Suprapubic skin (tissue), 4 donors: ENCODE measurements around the gene HOXC6. TPM values are rescaled to one million over a fixed set of nuclear protein-coding genes. Genes with fewer than 3 reads are reported as not detected.

Source experiments
- DNase-seq, 2 donors: peaks; one replicate each; pipeline ENCODE4 v3.0.0-alpha.2; 2019; ENCODE audit warnings: low spot score in 2 of 2
- H3K27ac ChIP-seq: fragments of 200-600 bp; sonication (generic); one replicate; pipeline ENCODE4 v1.5.1; 2019
- H3K27me3 ChIP-seq: fragments of 200-600 bp; sonication (generic); one replicate; pipeline ENCODE4 v1.5.1; 2019
- H3K36me3 ChIP-seq: fragments of 200-600 bp; sonication (generic); one replicate; pipeline ENCODE4 v1.5.1; 2019
- H3K4me1 ChIP-seq: fragments of 200-600 bp; sonication (generic); one replicate; pipeline ENCODE4 v1.5.1; 2019
- H3K4me3 ChIP-seq: fragments of 200-600 bp; sonication (generic); one replicate; pipeline ENCODE4 v1.5.1; 2019; ENCODE audit warnings: mild to moderate bottlenecking
- H3K9me3 ChIP-seq: fragments of 200-600 bp; sonication (generic); one replicate; pipeline ENCODE4 v1.5.1; 2019
- EP300 ChIP-seq: sonication (generic); formaldehyde crosslinking; IDR thresholded peaks from one replicate; pipeline ENCODE4 v1.6.1; 2017; ENCODE audit warnings: antibody characterized with exemption
- POLR2A ChIP-seq, 2 donors: fragments of 450-650 bp; IDR thresholded peaks; one replicate each; pipeline ENCODE4 v1.6.1; 2017; ENCODE audit warnings: antibody characterized with exemption in 2 of 2, mild to moderate bottlenecking in 2 of 2, moderate library complexity in 2 of 2
- POLR2AphosphoS5 ChIP-seq, 3 donors: sonication (generic); formaldehyde crosslinking; IDR thresholded peaks; one replicate each; pipeline ENCODE4 v1.6.1; 2017; ENCODE audit warnings: antibody characterized with exemption in 3 of 3
- WGBS: methylation state at CpG from one replicate; pipeline ENCODE4 v1.1.5; 2018; 5-methylcytosine and 5-hydroxymethylcytosine counted together
- total RNA-seq, 4 donors: library from RNA; depleted of rRNA; stranded (reverse); fragments of >200 nt; gene quantifications; one replicate each; pipeline ENCODE4 v1.1.0, GENCODE V29; 2016
- TF ChIP-seq, protein P1 (sequence below), 2 donors: fragments of 200-600 bp in 1 of 2; fragments of 450-650 bp in 1 of 2; sonication (generic) in 1 of 2; IDR thresholded peaks; one replicate each; pipeline ENCODE4 v1.5.1; 2016 to 2019; ENCODE audit warnings: antibody characterized with exemption in 2 of 2, mild to moderate bottlenecking in 1 of 2, moderate library complexity in 1 of 2

HOXC6 gene
- total RNA-seq, 4 donors from 2014 or later: 0.98 to 6.2 (median 2.4) TPM

DNA sequence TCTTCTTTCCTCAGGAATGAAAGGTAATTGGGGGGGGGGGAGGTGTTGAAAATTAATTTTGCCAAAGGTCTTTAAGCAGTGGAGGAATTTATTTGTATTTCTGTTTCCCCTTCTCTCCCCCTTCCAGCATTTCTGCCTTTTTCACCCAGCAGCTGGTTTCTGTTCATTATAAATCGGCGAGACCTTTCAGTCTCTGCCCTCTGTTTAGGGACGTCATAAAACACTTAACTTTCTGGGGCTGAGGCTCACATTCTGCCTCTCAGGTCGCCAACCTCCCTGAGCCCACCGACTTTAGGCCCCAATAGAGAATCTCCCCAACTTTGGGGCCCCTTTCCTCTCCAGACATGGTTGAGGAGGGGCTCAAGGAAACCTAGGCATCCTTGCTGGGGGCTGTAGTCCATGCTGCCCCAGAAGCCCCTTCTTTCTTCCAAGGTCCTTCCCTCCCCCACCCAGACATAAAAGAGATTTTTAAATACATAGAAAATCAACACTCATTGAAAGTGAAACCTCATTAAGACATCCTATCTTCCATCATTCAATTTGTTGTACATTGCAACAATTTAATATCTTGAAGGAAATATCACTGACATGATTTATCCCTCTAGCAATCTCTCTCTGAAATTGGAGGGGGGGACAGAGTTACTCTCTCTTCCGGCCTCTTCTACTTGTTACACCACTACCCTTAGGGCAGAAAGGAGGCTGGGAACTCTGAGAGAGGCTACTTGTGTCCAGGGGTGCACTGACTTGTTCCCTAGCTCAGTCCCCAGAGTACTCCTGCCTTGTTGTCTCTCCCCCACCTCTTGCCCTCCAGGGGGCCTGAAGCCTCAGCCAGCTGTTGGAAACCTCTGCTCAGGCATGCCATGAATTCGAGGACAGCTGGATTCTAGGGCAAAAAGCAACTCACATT, 2.5 kb upstream of the HOXC6 start:
- H3K36me3 ChIP-seq: no peaks in the 10 kb centered on the region
- peaks cover 86% of the 10 kb centered on the region for H3K4me1 ChIP-seq
- DNase-seq: no peak
- TF ChIP-seq POLR2A (IDR thresholded peaks at IDR 0.05) (no peak), EP300 (no peak), POLR2AphosphoS5 (IDR thresholded peaks at IDR 0.05) (no peak)
- TF ChIP-seq, protein P1, sequence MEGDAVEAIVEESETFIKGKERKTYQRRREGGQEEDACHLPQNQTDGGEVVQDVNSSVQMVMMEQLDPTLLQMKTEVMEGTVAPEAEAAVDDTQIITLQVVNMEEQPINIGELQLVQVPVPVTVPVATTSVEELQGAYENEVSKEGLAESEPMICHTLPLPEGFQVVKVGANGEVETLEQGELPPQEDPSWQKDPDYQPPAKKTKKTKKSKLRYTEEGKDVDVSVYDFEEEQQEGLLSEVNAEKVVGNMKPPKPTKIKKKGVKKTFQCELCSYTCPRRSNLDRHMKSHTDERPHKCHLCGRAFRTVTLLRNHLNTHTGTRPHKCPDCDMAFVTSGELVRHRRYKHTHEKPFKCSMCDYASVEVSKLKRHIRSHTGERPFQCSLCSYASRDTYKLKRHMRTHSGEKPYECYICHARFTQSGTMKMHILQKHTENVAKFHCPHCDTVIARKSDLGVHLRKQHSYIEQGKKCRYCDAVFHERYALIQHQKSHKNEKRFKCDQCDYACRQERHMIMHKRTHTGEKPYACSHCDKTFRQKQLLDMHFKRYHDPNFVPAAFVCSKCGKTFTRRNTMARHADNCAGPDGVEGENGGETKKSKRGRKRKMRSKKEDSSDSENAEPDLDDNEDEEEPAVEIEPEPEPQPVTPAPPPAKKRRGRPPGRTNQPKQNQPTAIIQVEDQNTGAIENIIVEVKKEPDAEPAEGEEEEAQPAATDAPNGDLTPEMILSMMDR (IDR thresholded peaks at IDR 0.05): no peak
- H3K27me3 ChIP-seq: peaks cover 26% of the 10 kb centered on the region
- H3K4me3 ChIP-seq: peak overlapping the region; percentile 49
- H3K27ac ChIP-seq: peak overlapping the region; percentile 98
- H3K9me3 ChIP-seq: no peaks in the 10 kb centered on the region
- WGBS: 36% methylated on average over 7 of the region's 7 CpGs

DNA sequence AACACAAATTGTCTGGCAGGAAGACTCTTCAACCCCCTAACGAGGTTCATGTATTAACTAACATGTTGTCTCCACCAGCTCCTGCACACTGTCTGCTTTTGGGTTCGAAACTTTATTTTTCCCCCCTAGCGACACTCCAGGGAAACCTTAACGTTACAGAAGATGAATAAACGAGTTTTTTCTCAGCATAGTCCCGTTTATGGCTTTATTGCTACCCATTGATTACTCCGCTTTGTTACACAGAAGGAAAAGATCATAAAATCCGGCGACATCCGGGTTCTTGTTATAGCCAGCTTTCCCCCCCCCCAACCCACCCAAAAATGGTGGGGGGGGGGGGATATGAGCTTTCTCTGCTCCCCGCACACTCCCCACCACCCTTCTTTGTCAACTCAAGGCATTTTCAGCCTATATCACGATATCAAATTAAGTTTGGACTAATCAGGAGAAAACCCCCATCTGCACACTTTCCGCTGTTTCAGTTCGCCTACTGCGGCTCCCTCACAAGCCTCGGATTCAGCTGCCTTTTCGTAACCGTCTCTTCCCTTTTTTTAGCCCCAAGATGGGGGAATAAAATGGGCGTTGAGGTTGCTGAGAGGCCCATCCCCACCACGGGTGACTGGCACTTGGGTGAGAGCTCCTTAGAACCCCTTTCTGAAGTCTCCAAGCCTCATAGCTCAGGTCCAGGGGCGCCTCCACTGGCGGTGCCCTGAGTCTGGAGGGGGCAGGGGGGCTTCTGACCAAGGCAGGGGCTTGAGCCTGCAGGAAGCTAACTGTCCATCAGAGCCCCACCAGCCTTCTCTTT, 1.4 kb upstream of the HOXC6 start:
- Histone ChIP-seq H3K27me3 (peaks cover 32% of the 10 kb centered on the region), H3K9me3 (no peaks in the 10 kb centered on the region), H3K4me1 (peaks cover 81% of the 10 kb centered on the region), H3K4me3 (peak overlapping the region; percentile 49), H3K36me3 (no peaks in the 10 kb centered on the region), H3K27ac (peak overlapping the region; percentile 98)
- no peak for DNase-seq
- 41% methylated on average over 22 of the region's 22 CpGs for WGBS
- TF ChIP-seq, protein P1 (IDR thresholded peaks at IDR 0.05): no peak
- TF ChIP-seq POLR2AphosphoS5 (IDR thresholded peaks at IDR 0.05): no peak
- no peak for TF ChIP-seq POLR2A (IDR thresholded peaks at IDR 0.05)
- no peak for TF ChIP-seq EP300

DNA sequence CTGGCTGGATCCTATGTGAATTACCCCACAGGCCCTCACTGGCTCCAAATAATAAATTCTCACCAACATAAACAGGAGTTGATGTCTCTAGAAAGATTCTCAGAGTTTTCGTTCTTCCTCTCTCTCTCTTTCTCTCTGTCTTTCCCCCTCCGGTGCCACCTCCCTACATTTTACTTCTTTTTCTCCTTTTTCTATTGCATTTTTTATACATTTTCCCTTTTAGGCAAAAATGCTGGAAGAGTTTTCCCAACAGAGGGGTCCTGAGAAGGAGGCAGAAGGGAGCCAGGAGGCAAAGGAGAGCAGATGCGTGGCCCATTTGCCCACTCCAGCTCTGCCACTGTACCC, 826 bp upstream of the HOXC6 start:
- peaks cover 81% of the 10 kb centered on the region for H3K4me1 ChIP-seq
- peaks cover 37% of the 10 kb centered on the region for H3K27me3 ChIP-seq
- TF ChIP-seq, protein P1 (IDR thresholded peaks at IDR 0.05): no peak
- TF ChIP-seq POLR2AphosphoS5 (IDR thresholded peaks at IDR 0.05) (no peak), EP300 (no peak), POLR2A (IDR thresholded peaks at IDR 0.05) (no peak)
- no peak for DNase-seq
- peak overlapping the region; percentile 49 for H3K4me3 ChIP-seq
- WGBS: 56% methylated on average over 3 of the region's 3 CpGs
- H3K36me3 ChIP-seq: no peaks in the 10 kb centered on the region
- no peaks in the 10 kb centered on the region for H3K9me3 ChIP-seq
- H3K27ac ChIP-seq: peak overlapping the region; percentile 98

DNA sequence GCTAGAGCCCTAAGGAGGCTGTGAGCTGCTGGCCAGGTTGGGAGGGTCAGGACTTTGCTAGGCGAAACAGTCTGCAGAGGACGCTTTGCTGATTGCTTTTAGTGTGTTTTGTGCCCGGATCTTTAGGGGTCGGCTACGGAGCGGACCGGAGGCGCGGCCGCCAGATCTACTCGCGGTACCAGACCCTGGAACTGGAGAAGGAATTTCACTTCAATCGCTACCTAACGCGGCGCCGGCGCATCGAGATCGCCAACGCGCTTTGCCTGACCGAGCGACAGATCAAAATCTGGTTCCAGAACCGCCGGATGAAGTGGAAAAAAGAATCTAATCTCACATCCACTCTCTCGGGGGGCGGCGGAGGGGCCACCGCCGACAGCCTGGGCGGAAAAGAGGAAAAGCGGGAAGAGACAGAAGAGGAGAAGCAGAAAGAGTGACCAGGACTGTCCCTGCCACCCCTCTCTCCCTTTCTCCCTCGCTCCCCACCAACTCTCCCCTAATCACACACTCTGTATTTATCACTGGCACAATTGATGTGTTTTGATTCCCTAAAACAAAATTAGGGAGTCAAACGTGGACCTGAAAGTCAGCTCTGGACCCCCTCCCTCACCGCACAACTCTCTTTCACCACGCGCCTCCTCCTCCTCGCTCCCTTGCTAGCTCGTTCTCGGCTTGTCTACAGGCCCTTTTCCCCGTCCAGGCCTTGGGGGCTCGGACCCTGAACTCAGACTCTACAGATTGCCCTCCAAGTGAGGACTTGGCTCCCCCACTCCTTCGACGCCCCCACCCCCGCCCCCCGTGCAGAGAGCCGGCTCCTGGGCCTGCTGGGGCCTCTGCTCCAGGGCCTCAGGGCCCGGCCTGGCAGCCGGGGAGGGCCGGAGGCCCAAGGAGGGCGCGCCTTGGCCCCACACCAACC, 1.5 kb downstream of the HOXC6 start:
- Histone ChIP-seq H3K36me3 (no peaks in the 10 kb centered on the region), H3K4me3 (peak overlapping the region; percentile 49), H3K27ac (peak overlapping the region; percentile 98), H3K9me3 (no peaks in the 10 kb centered on the region), H3K4me1 (peaks cover 81% of the 10 kb centered on the region), H3K27me3 (peaks cover 46% of the 10 kb centered on the region)
- TF ChIP-seq, protein P1 (IDR thresholded peaks at IDR 0.05): no peak
- TF ChIP-seq POLR2A (IDR thresholded peaks at IDR 0.05) (no peak), EP300 (no peak), POLR2AphosphoS5 (IDR thresholded peaks at IDR 0.05) (no peak)
- WGBS: 56% methylated on average over 45 of the region's 53 CpGs
- no peak for DNase-seq
